Measurements from ENCODE around the gene TUBG1.

TUBG1 gene

DNA sequence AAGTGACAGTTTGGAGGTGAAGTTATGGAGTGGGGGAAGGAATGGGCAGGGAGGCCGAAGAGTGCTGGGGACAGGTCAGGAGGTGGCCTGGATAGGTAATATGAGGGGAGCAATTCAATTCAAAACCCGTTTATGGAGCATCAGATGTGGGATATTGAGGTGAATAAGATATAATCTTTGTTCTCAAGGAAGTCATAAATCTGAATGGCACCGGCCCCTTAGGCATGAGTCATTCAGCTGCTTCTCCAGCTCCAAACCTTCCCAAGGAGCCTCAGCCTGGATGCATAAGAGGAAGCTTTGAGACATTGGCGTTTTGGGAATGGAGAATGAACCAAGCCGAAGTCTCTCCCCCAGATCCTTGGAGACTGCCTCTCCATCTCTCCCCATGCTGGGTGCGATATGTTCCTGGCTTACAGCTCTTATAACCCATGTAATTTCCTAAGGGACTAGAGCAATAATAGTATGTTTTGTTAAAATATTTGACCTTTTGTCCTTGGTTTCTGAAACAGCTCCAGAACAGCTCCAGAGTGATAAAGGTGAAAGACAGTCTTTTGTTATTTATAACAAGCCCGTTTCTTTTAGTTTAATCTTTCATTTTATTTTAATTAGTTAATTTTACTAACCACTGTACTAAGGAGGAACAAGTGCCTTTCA, 51.3 kb downstream of the TUBG1 start:
- Histone ChIP-seq H3K9ac (ENCODE audit: low read length) (no peak overlapping the region), H4K8ac (ENCODE audit: low read depth, low read length) (no peak overlapping the region), H3K4ac (ENCODE audit: low read depth, low read length) (no peak overlapping the region), H3K27ac (ENCODE audit: low read depth, low read length) (no peak overlapping the region), H3K18ac (ENCODE audit: low read length) (no peak overlapping the region), H3K4me1 (ENCODE audit: control insufficient read depth, low read depth, low read length) (peaks cover 5% of the 10 kb centered on the region), H2BK15ac (replicated peaks; ENCODE audit: low read depth) (no peak overlapping the region), H3K79me2 (ENCODE audit: control insufficient read depth, insufficient read depth, low read length) (no peaks in the 10 kb centered on the region), H3K27me3 (ENCODE audit: insufficient read depth, low read length, poor library complexity) (no peaks in the 10 kb centered on the region), H2AK5ac (ENCODE audit: low read length) (no peak overlapping the region), H2BK5ac (ENCODE audit: low read length) (no peak overlapping the region), H3K4me3 (ENCODE audit: low read length) (no peak overlapping the region), H3K4me2 (ENCODE audit: low read length) (no peak overlapping the region), H3K79me1 (ENCODE audit: low read length) (peaks cover 3% of the 10 kb centered on the region), H3K56ac (ENCODE audit: low read length) (peak overlapping the region; percentile 28), H4K5ac (ENCODE audit: low read length) (no peak overlapping the region), H2BK120ac (ENCODE audit: low read depth, low read length) (no peak overlapping the region), H3K36me3 (ENCODE audit: control insufficient read depth, insufficient read depth, low read length) (no peaks in the 10 kb centered on the region), H3K23ac (ENCODE audit: low read length) (no peak overlapping the region)
- WGBS (ENCODE audit: extremely low coverage, insufficient coverage, low lambda C conversion rate): no CpG with 5 or more reads among the region's 7 CpGs
- DNase-seq: peak; percentile 21

Data from mesendoderm (in vitro differentiated cells).